GM10248 (cell line): ENCODE measurements around the gene SPRY2.

Experiments used
- CTCF ChIA-PET: fragments of 300-600 bp; sonication (Branson Sonifier 250); formaldehyde crosslinking; extraction: SDS; loops from one replicate; lab custom pipeline; 2021; ENCODE audit warnings: antibody characterized with exemption; lab: Yijun Ruan, JAX
- POLR2A ChIA-PET: fragments of 350-650 bp; sonication (Branson Sonifier 250); formaldehyde crosslinking; extraction: SDS; loops from one replicate; lab custom pipeline; 2020; ENCODE audit warnings: antibody characterized with exemption; lab: Yijun Ruan, JAX
- DNase-seq: peaks from one replicate; pipeline ENCODE4 v3.0.0; 2012; ENCODE audit errors: extremely low spot score
- TF ChIP-seq, protein P1 (sequence below): IDR thresholded peaks from 2 replicates; pipeline ENCODE4 v1.5.1; 2012; ENCODE audit warnings: mild to moderate bottlenecking, low read depth; ENCODE audit errors: extremely low read depth, missing control alignments, control extremely low read depth

Gene SPRY2

DNA sequence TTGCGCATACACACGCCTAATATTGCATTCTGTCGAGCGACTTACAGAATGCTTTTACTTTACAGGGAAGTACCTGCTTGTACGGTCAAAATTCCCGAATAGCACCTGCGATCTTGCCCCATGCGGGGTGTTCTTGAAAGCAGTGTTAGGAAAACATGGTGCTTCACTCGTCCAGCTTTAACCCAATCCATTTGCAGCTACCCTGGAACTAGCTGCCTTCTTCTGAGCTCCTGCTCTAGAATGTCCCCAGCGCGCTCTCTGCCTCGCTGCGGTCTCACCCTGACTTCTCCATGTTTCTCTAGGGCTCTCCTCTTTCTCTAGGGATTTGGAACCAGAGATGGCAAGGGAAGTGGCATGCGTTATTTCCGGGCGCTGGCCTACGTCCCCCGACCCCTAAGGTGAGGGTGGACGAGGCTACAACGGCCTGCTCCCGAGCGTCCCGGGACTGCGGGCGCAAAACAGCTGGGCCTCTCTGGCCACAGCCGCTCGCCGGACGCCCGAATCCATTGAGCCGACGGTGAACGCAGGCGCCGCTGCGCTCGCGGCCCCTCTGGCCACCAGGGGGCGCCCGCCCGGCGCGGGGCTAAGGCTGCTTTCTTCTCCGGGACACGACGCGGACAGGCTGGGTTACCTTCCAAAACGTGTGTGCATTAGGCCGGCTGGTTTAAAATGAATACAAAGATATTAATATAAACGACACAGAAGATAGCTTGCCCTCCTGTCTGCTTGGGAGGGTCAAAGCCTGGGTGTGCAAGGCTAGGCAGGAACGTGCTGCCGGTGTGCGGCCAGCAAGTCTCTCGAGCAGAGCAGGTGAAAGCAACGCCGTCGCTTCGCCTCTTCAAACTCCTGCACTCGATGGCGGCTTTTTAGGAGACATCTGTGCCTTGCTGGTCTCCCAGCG, 1.8 kb upstream of the SPRY2 start:
- CTCF ChIA-PET = interaction anchor here (0.6 to 4.8 kb wide), 39 partner anchors 8 to 699 kb away, joined by 3 to 39 read pairs (median 4); no protein-coding TSS in a partner anchor
- DNase-seq = peak; percentile 78
- POLR2A ChIA-PET = no interaction called here
- TF ChIP-seq, protein P1, sequence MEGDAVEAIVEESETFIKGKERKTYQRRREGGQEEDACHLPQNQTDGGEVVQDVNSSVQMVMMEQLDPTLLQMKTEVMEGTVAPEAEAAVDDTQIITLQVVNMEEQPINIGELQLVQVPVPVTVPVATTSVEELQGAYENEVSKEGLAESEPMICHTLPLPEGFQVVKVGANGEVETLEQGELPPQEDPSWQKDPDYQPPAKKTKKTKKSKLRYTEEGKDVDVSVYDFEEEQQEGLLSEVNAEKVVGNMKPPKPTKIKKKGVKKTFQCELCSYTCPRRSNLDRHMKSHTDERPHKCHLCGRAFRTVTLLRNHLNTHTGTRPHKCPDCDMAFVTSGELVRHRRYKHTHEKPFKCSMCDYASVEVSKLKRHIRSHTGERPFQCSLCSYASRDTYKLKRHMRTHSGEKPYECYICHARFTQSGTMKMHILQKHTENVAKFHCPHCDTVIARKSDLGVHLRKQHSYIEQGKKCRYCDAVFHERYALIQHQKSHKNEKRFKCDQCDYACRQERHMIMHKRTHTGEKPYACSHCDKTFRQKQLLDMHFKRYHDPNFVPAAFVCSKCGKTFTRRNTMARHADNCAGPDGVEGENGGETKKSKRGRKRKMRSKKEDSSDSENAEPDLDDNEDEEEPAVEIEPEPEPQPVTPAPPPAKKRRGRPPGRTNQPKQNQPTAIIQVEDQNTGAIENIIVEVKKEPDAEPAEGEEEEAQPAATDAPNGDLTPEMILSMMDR = peak; percentile 87

DNA sequence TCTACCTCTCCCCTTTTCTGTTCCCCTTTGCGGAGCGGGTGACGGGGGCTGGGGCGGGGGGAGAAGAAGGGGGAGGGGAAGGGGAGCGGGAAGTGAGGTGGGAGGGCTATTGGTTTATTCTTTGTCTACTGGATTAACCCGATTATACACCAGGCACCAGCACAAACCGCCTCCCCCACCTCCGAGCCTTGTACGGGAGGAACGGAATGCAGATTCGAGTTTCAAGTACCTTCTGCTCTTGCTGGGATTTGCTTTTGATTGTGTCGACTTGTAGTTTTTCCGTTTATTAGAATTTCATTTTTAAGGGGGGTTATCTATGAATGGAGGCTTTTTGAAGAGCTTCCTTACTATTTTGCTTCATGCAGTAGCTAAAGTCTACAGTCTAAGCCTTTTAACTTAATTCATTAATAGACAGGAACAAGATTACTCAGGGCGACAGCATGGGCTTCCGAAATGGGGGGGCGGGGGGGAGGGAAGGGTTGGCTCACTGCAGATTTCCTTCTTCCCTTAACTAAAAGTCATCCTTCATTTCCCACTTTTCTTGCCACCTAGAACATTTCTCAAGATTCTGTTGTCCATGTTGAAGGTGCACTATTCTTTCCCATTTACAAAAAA, 937 bp upstream of the SPRY2 start:
- no peak for DNase-seq
- CTCF ChIA-PET = interaction anchor here (0.9 to 4.8 kb wide), 20 partner anchors 12 to 676 kb away, joined by 3 to 39 read pairs (median 4); no protein-coding TSS in a partner anchor
- TF ChIP-seq, protein P1 = no peak
- POLR2A ChIA-PET = interaction anchor here (0.5 kb wide), 1 partner anchor 28 kb away, joined by 3 read pairs; no protein-coding TSS in a partner anchor

DNA sequence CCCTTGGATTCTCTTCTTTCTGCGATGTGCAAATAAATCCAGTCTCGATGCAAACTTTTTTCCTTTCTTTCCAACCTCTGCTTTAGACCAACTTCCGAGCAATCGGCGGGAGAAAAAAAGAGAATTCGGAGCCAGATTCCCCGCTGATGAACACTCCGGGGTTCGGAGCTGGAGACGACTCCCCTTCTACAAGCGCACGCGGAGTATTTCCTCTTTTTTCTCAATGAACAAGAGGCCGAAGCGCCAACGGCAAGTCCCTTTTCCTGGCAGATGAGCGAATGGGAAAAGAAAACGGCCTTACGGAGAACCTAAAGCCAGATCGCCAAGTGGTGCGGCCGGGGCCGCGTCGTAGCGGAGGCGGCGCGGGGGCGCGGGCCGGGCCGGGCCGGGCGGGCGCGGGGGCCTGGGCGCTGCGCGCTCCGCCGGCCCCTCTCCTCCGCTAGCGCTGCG, 250 bp downstream of the SPRY2 start:
- TF ChIP-seq, protein P1 = no peak
- CTCF ChIA-PET = interaction anchor here (1.0 kb wide), 1 partner anchor 677 kb away, joined by 3 read pairs; no protein-coding TSS in a partner anchor
- DNase-seq = peak; percentile 28
- POLR2A ChIA-PET = no interaction called here

DNA sequence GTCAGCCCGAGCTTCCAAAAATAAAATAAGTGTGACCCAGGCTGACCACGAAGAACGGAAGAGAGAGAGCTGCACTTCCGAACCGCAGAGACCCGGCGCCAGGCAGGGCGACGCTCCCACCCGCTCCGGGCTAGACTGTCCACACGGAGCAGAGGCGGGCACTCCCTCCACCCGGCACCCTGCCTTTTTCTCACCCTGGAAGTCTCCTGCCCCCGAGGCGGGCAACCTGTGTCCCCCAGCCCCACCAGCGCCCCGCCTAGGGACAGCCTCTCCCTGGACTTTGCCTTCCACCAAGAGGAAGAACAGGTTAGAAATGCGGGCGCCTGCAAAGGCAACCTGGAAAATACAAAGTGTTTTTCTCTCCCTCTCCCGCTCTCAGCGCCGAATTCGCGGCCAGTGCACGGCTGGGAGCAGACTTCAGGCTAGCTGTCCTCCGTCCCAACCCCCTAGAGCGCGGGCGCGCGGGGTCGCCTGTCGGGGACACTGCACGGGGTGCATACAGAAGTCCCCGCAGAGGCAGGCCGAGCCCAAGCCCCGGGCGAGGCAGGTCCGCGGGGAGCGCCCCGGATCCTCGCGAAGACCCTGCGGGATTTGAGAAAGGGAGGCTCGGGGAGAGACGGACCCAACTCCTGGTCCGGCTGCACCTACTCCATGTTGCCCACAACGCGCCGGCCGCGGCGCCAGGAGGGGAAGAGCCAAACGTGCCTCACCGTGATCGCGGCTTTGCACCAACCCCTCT, 845 bp downstream of the SPRY2 start:
- peak; percentile 38 for DNase-seq
- ChIA-PET CTCF (interaction anchor here (0.9 to 1.7 kb wide), 3 partner anchors 11 to 20 kb away, joined by 3 to 4 read pairs (median 3); no protein-coding TSS in a partner anchor), POLR2A (no interaction called here)
- TF ChIP-seq, protein P1 = no peak

DNA sequence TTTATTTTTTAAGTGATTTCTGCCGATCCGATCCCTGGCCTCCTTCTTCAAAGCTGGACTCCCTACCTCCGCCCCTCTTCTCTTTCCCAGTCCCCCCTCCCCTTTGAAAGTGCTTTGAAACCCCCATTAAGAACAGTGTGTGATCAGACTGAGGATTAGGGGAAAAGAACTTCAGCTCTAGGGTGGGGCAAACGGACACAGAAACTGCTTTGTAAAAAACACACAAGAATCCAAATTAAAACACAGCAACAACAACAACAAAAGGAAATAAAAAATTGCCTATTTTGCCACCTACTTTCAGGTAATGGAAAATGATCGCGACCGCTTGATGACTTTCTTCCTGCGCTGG, 1.4 kb downstream of the SPRY2 start:
- ChIA-PET CTCF (interaction anchor here (0.9 to 1.7 kb wide), 3 partner anchors 10 to 21 kb away, joined by 3 to 4 read pairs (median 3); no protein-coding TSS in a partner anchor), POLR2A (no interaction called here)
- no peak for DNase-seq
- TF ChIP-seq, protein P1 = no peak
